Pancreas (tissue), 10 donors: ENCODE results near the gene ASB11. TPM values are rescaled to one million over a fixed set of nuclear protein-coding genes. Genes with fewer than 3 reads are reported as not detected.

ENCODE experiments used
- ATAC-seq, 4 donors: fragments of 200-7000 bp; cut with Tn5 transposase; one replicate each; pipeline versions ENCODE4 v1.8.0 to v1.9.1; 2020; ENCODE audit warnings: mild to moderate bottlenecking in 4 of 4, moderate library complexity in 4 of 4
- DNase-seq, 6 donors: peaks; one replicate each; pipeline ENCODE4 v3.0.0-alpha.2; 2020
- FAIRE-seq: peaks from 2 replicates; lab custom pipeline; 2012; peaks lifted over from hg19 to GRCh38; lab: Jason Lieb, UNC
- H3K27ac ChIP-seq, 4 donors: fragments of 200-600 bp; sonication (generic); 1 replicate in 3 of 4; 2 replicates in 1 of 4; pipeline versions ENCODE4 v1.5.0 to v1.8.0; 2020
- H3K27me3 ChIP-seq, 4 donors: fragments of 200-600 bp; one replicate each; pipeline ENCODE4 v1.8.0; 2021
- H3K36me3 ChIP-seq, 3 donors: fragments of 200-600 bp; sonication (generic) in 1 of 3; one replicate each; pipeline versions ENCODE4 v1.5.0 to v1.8.0; 2020 to 2021
- H3K4me1 ChIP-seq, 3 donors: fragments of 200-600 bp; one replicate each; pipeline ENCODE4 v1.8.0; 2021
- H3K4me3 ChIP-seq, 4 donors: fragments of 200-600 bp; sonication (generic) in 2 of 4; one replicate each; pipeline versions ENCODE4 v1.5.0 to v1.8.0; 2020 to 2021
- H3K9me3 ChIP-seq, 4 donors: fragments of 200-600 bp; one replicate each; pipeline ENCODE4 v1.8.0; 2021
- CTCF ChIP-seq, 4 donors: fragments of 200-600 bp; sonication (generic) in 3 of 4; IDR thresholded peaks; one replicate each; pipeline versions ENCODE4 v1.5.0 to v1.8.0; 2021; ENCODE audit warnings: antibody characterized with exemption in 4 of 4
- WGBS, 2 donors: extraction: QIAGEN DNeasy Blood & Tissue Kit; methylation state at CpG; one replicate each; pipeline ENCODE4 v1.1.7; 2013; 5-methylcytosine and 5-hydroxymethylcytosine counted together
- intact Hi-C, 3 donors: fragments of 100-400 bp; cut with DNase I; formaldehyde crosslinking; loops; one replicate each; pipeline versions ENCODE4 v1.11.1 to v1.14.2; 2022
- polyA plus RNA-seq, 2 donors: library from polyadenylated mRNA; stranded (reverse); fragments of 200-250 nt; gene quantifications; one replicate each; pipeline ENCODE4 v1.2.3, GENCODE V29; 2013
- total RNA-seq, 6 donors: library from RNA; stranded (reverse); fragmentation: NEBNext Ultra II Directional in 4 of 6; extraction: Animal tissue kit (Norgen Biotek cat#: 25700) in 4 of 6; gene quantifications; one replicate each; pipeline versions ENCODE4 v1.2.1 to v1.2.4, GENCODE V29; 2021 to 2023
- donor health status: healthy with polysubstance abuse.
- donor health status: DM: no; HTN: no; CAD: no; lungs with moderate emphysema.
- donor health status: DM: no; HTN: no; CAD: no.
- donor health status: control.
- donor health status: control.
- donor health status: Bipolar disorder and iron deficiency.
- donor health status: DM: yes; HTN: yes; CAD: no.
- donor health status: DM: no; HTN: no; CAD: no.
- donor health status: DM: no; HTN: no; CAD: no.
- donor health status: DM: yes; HTN: yes; CAD: no.

Gene ASB11
- total RNA-seq (under 1 TPM in 2 of 6 donors, not detected in 4; 0.09 to 0.22 TPM), polyA plus RNA-seq (not detected)

GRCh38 chrX:15315509-15315908 is at the start of gene ASB11:
TSS of gene ASB11 (minus strand) at chrX:15315640. CDS start at chrX:15315605, 35 bp downstream.
- peak within 1 kb of the TSS in 1 of 4 donors; percentile 18 for H3K27ac ChIP-seq
- peaks cover 0 to 10% (median 0%) of the 10 kb centered on the region in 4 donors for H3K27me3 ChIP-seq
- FAIRE-seq: no peak
- TF ChIP-seq CTCF (IDR thresholded peaks at IDR 0.05): no peak
- no peak within 1 kb of the TSS for H3K4me3 ChIP-seq
- WGBS, 2 donors: 24 to 30% methylated on average over 3 of the region's 3 CpGs
- peaks cover 0 to under 1% (median 0%) of the 10 kb centered on the region in 3 donors for H3K36me3 ChIP-seq
- intact Hi-C loops: no loop called here
- peak in 2 of 4 donors; percentile 27 to 74 for ATAC-seq
- peaks cover 0 to 7% (median 5%) of the 10 kb centered on the region in 3 donors for H3K4me1 ChIP-seq
- H3K9me3 ChIP-seq: no peaks in the 10 kb centered on the region
- no peak for DNase-seq

GRCh38 chrX:15359701-15360100 is 44.3 kb upstream of the ASB11 start:
- peaks cover 0 to 31% (median 1%) of the 10 kb centered on the region in 4 donors for H3K27me3 ChIP-seq
- no peak overlapping the region for H3K27ac ChIP-seq
- ATAC-seq (no peak), DNase-seq (no peak), FAIRE-seq (no peak)
- H3K36me3 ChIP-seq: no peaks in the 10 kb centered on the region
- 36 to 53% methylated on average over 2 of the region's 2 CpGs for WGBS, 2 donors
- intact Hi-C loops: no loop called here
- H3K9me3 ChIP-seq: no peaks in the 10 kb centered on the region
- no peak for TF ChIP-seq CTCF (IDR thresholded peaks at IDR 0.05)
- H3K4me3 ChIP-seq: no peak overlapping the region
- H3K4me1 ChIP-seq: no peaks in the 10 kb centered on the region

GRCh38 chrX:15358533-15358932 is 43.1 kb upstream of the ASB11 start:
- Histone ChIP-seq H3K4me3 (no peak overlapping the region), H3K4me1 (no peaks in the 10 kb centered on the region), H3K36me3 (no peaks in the 10 kb centered on the region), H3K9me3 (no peaks in the 10 kb centered on the region), H3K27ac (no peak overlapping the region), H3K27me3 (peaks cover 0 to 32% (median 3%) of the 10 kb centered on the region in 4 donors)
- intact Hi-C loops: no loop called here
- no peak for TF ChIP-seq CTCF (IDR thresholded peaks at IDR 0.05)
- no peak for ATAC-seq
- 69 to 81% methylated on average over 2 of the region's 2 CpGs for WGBS, 2 donors
- FAIRE-seq: no peak
- no peak for DNase-seq

GRCh38 chrX:15356444-15356843 is 41.0 kb upstream of the ASB11 start:
- H3K27ac ChIP-seq: no peak overlapping the region
- intact Hi-C loops: no loop called here
- TF ChIP-seq CTCF (IDR thresholded peaks at IDR 0.05): no peak
- peaks cover 0 to 22% (median 3%) of the 10 kb centered on the region in 4 donors for H3K27me3 ChIP-seq
- FAIRE-seq: no peak
- no peak overlapping the region for H3K4me3 ChIP-seq
- DNase-seq: no peak
- 60% methylated on average over 1 of the region's 1 CpG for WGBS, 2 donors
- ATAC-seq: no peak
- H3K9me3 ChIP-seq: no peaks in the 10 kb centered on the region
- H3K4me1 ChIP-seq: no peaks in the 10 kb centered on the region
- no peaks in the 10 kb centered on the region for H3K36me3 ChIP-seq

GRCh38 chrX:15350329-15350996 is 35.0 kb upstream of the ASB11 start:
- Histone ChIP-seq H3K4me1 (no peaks in the 10 kb centered on the region), H3K27ac (no peak overlapping the region), H3K36me3 (no peaks in the 10 kb centered on the region), H3K4me3 (no peak overlapping the region), H3K9me3 (no peaks in the 10 kb centered on the region), H3K27me3 (peaks cover 0 to 6% (median 2%) of the 10 kb centered on the region in 4 donors)
- ATAC-seq (no peak), DNase-seq (no peak), FAIRE-seq (no peak)
- intact Hi-C loops: no loop called here
- 65 to 84% methylated on average over 8 of the region's 8 CpGs for WGBS, 2 donors
- no peak for TF ChIP-seq CTCF (IDR thresholded peaks at IDR 0.05)
